HCEC 1CT (cell line): ENCODE results near the gene PRX.
A peak's percentile ranks its signal among the peaks of the same experiment; 100 is the strongest.
"Not testable (repeated sequence)": the region's sequence is repeated elsewhere in the genome, so short reads cannot be mapped to it uniquely, and the experiment has no call there.

ENCODE experiments used
- DNase-seq: peaks from one replicate; pipeline ENCODE4 v3.0.0-alpha.2; 2017

The PRX gene

DNA sequence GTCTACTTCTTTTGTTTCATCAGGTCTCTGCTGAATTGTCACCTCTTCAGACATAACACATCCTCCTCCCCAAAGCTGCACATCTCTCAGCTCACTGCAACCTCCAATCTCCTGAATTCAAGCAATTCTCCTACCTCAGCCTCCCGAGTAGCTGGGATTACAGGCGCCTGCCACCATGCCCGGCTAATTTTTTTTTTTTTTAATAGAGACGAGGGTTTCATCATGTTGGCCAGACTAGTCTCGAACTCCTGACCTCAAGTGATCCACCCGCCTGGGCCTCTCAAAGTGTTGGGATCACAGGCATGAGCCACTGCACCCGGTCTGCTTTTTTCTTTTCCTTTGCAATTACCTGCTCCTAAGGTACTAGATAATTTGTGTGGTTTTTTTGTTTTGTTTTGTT, 19.6 kb upstream of the PRX start:
- DNase-seq, result not testable (repeated sequence)

GRCh38 chr19:40431698-40432097, 18.5 kb upstream of the PRX start:
- DNase-seq, result no peak

DNA sequence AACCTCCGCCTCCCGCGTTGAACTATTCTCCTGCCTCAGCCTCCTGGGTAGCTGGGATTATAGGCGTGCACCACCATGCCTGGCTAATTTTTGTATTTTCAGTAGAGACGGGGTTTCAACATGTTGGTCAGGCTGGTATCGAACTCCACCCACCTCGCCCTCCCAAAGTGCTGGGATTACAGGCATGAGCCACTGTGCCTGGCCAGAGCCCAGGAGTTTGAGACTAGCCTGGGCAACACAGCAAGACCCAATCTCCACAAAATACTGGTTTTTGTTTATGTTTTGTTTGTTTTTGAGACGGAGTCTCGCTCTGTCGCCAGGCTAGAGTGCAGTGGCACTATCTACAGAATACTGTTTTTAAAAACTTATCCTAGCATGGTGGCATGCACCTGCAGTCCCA, 17.1 kb upstream of the PRX start:
- DNase-seq, result not testable (repeated sequence)

DNA sequence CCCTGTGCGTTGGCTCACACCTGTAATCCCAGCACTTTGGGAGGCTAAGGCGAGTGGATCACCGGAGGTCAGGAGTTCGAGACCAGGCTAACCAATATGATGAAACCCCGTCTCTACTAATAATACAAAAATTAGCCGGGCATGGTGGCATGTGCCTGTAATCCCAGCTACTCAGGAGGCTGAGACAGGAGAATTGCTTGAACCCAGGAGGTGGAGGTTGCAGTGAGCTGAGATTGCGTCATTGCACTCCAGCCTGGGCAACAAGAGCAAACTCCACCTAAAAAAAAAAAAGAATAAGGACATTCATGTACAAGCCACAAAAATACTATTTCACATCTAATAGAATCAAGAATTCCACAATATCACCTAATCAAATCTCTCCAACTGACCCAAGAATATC, 15.0 kb upstream of the PRX start:
- not testable (repeated sequence) for DNase-seq

DNA sequence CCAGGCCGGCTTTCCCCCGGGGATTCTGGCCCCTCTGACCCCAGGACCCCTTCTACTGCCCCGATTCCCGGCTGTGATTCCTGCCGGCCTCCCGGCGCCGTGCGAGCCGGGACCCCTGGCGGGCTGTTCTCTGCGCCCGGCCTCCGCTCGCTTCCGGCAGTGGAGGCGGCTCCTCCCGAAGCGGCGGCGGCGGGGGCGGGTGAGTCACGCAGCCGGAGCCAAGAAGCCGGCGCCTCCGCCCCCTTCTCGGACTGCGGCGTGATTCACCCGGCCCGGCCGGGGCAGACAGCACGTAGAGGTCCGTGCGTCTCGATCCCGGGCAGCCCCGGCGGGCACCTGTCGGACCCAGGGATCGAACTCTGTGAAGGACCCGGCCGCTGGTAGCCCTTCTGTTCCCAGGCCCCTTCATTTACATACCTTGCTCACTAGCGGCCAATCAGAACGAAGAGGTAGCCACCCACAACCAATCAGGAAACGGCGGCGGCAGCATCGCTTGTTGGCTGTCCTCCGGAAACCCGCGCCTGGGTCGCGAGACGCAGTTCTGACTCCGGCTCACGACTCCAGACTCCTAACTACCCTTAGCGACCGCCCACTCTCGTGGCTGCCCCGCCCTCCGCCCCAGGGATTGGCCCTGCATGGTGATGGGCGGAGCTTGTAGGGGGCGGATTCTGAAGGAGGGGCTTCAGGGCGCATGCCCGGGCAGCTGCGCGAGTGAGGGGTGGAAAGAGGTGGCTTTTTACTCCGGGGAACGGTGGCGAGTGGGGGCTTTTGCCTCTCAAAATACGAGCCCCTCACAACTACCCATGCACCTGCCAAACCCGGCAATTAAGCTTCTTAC, 12.5 kb upstream of the PRX start, which contains the start of gene SERTAD1:
Gene SERTAD1, minus strand, starts transcription at position 543 of the 838 bp plus-strand sequence. CDS start 2,446 bp downstream, outside the sequence.
- peak; percentile 99 for DNase-seq

GRCh38 chr19:40424637-40425449, 11.7 kb upstream of the PRX start:
- peak; percentile 27 for DNase-seq

DNA sequence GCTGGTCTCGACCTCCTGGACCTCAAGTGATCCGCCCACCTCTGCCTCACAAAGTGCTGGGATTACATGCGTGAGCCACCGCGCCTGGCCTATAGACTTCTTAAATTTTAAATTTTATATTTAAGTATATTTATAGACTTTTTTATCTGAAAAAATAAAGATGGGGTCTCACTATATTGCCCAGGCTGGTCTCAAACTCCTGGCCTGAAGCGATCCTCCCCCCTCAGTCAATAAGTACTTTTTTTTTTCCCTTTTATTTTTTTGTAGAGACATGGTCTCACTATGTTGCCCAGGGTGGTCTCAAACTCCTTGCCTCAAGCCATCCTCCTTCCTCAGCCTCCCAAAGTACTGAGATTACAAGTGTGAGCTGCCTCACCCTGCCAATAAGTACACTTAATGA, 10.8 kb upstream of the PRX start:
- DNase-seq, result no peak

DNA sequence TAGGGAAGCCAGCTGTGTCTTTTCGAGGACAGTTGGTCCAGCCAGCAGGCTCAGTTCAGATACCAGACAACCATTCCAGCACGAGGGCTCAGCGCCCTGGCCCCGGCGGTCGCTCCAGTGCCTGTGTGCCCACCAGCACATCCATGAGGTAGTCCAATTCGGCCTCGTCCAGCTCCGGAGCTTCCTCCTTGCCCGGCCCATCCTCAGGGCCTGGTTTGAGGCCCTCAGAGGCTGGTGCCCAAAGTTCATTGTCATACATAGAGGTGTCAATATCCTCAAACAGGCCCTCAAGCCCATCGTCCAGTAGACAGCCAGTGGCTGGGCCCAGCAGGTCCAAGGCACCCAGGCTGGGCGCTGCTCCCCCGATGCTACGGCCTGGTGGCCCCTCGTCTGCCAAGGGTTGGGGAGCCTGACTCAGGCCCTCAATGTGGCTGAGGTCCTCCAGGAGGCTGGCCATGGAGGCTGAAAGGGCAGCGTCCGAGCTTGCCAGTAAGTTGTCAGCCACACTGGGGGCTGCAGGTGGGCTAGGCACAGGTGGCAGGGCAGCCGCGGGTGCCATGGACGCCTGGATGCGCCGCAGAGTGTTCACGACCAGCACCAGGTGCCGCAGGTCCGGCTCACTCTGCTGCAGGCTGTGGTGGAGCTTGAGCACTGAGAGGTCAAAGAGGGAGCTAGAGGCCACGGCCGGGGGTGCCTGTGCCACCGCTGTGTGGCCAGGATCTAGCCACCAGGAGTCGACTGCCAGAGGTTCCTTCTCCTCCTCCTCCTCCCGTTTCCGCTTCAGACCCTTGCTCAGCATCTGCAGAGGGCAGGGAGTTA, 9.8 kb upstream of the PRX start:
- no peak for DNase-seq

GRCh38 chr19:40421993-40422747, 9.0 kb upstream of the PRX start:
- no peak for DNase-seq

DNA sequence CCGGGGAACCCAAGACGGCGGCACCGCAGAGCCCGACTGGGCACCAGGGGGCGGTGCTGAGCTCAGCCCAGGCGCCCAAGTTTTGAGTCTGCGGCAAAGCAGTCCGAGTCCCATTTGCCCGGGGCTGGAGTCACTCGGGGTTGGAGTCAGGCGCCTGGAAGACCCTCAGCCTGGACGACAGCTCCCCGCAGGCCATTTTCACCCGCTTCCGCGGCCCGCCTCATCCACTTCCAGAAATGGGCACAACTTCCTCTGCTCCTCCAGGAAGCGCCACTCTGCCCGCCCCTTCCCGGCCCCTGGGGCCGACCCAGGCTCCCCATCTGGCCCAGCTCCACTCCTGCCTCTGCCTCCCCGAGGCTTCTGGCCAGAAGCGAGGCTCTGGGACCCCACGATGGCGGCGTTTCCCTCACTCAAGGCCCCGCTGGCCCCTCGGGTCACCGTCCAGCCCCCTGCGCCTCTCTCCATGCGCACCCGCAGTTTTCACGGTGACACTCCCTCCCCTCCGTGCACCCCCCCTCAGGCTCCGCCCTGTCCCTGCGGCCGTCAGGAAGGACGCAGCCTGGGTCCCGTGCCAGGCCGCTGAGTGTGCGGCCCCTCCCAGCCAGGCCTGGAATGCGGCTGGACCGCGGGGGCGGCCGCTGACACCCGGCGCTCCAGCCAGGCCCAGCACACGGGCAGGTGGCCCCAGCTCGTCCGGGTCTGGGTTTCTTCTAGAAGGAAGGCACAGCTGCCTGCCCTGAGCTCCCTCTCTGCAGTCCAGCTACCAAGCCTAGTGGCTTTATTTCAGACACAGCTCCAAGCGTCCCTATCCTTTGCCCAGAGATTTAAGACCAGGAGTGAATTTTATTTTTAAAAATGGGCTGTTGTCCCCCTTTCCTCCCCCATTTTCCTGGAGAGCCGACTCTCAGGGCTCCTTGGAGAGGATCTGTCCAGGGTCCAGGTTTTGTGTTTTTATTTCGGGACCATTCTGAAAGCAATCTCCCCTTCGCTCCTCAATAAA, 7.9 kb upstream of the PRX start:
- peak; percentile 91 for DNase-seq

DNA sequence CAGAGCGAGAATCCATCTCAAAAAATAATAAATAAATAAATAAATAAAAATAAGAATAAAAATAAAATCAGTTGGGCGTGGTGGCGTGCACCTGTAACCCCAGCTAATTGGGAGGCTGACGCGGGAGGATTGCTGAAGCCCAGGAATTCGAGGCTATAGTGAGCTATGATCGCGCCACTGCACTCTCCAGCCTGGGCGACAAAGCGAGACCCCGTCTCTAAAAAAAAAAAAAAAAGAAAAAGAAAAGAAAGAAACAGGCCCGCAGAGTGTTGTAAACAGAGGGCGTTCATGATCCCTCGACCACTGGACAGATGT, 7.2 kb upstream of the PRX start:
- DNase-seq, result no peak

- DNase-seq, result no peak
These were observed 6.6 kb upstream of the PRX start for GRCh38 chr19:40419780-40420179.

GRCh38 chr19:40419066-40419612, 6.0 kb upstream of the PRX start:
- DNase-seq, result no peak

- no peak for DNase-seq
These were observed 4.9 kb upstream of the PRX start for GRCh38 chr19:40418040-40418439.

GRCh38 chr19:40417643-40417981, 4.4 kb upstream of the PRX start:
- DNase-seq, result no peak

GRCh38 chr19:40416918-40417642, 3.9 kb upstream of the PRX start:
- no peak for DNase-seq

DNA sequence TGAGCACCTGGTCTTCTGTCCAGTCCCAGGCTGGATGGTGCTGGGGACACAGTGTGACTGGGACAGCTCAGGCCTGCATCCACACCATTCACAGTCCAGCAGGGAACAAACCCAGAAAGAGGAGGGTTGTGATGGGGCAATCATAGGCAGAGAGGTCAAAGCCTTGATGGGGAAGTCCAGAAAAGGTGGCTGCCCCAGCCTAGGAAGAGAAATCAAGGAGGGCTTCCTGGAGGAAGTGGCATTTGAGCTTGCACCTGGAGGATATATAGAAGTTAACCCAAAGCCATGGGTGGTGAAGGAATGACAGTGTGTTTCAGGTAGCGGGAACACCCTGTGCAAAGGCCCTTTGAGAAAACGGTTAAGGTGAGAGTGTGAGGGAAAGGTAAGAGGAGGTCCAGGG, 2.6 kb upstream of the PRX start:
- no peak for DNase-seq

DNA sequence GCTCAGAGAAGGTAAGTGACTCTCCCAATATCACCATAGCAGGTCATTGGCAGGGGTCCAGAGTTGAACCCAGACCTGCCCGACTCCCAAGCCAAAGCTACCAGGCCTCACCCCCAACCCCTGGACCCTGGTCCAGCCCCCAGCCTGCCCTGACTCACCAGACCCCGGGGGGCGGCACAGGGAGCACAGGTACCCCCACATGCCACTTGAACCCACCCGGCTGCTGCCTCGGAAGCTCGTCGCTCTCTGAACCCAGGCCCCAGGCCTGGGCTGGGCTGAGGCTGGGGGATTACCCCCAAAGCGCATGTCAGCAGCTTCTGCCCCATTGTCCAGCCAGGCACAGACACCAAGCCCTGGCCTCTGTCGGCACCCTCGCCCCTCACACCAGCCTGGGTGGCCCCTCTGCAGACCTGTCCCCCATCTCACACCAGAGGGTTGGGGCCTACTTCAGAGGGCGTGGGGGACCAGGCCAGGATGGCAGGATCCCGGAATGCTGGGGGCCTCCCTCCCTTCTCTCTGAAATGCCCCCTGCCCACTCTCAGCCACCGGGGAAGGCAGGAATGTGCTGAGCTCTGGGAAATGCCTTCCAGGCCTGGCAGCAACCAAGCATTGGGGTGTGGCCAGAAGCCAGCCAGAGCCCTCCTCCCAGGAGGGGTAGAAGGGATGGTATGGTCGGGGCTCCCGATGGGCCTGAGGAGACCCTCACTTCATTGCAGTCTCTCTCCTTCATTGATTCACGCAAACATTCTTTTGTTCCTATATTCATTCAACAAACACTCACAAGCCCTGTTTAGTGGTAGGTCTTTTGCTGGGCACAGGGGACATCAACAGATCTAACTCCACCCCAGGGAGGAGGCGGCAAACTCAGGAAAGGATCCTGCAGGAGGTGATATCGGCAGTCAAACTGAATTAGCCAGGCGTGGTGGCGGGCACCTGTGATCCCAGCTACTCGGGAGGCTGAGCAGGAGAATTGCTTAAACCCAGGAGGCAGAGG, 1.7 kb upstream of the PRX start:
- no peak for DNase-seq

- DNase-seq, result no peak
These were observed 312 bp downstream of the PRX start for GRCh38 chr19:40412866-40413265.
